Progenitor cell of endocrine pancreas (in vitro differentiated cells): ENCODE results near the gene ATRIP. TPM values are rescaled to one million over a fixed set of nuclear protein-coding genes. Genes with fewer than 3 reads are reported as not detected.

ENCODE experiments used
- DNase-seq: peaks from one replicate; pipeline ENCODE4 v3.0.0; 2021; ENCODE audit warnings: low spot score; ENCODE audit not compliant: unreplicated experiment
- H3K27ac Mint-ChIP-seq: 2 replicates; pipeline ENCODE4 v1.8.0; 2021; ENCODE audit warnings: mild to moderate bottlenecking, moderate library complexity, mixed read lengths
- H3K27me3 Mint-ChIP-seq: 2 replicates; pipeline ENCODE4 v1.8.0; 2021; ENCODE audit warnings: mixed read lengths
- H3K36me3 Mint-ChIP-seq: 2 replicates; pipeline ENCODE4 v1.8.0; 2022; ENCODE audit warnings: mixed read lengths; ENCODE audit not compliant: insufficient read depth
- H3K4me1 Mint-ChIP-seq: 2 replicates; pipeline ENCODE4 v1.8.0; 2021; ENCODE audit warnings: low read depth, mixed read lengths
- H3K4me3 Mint-ChIP-seq: 2 replicates; pipeline ENCODE4 v1.8.0; 2021; ENCODE audit warnings: low read depth, mild to moderate bottlenecking, moderate library complexity, mixed read lengths
- H3K9me3 Mint-ChIP-seq: 2 replicates; pipeline ENCODE4 v1.8.0; 2021; ENCODE audit warnings: low read depth, mixed read lengths
- CTCF ChIP-seq: fragments of 200-600 bp; sonication (generic); IDR thresholded peaks from one replicate; pipeline ENCODE4 v1.5.0; 2021; ENCODE audit warnings: antibody characterized with exemption, mild to moderate bottlenecking; ENCODE audit not compliant: unreplicated experiment
- total RNA-seq: library from RNA; stranded (reverse); gene quantifications from 2 replicates; pipeline ENCODE4 v1.2.1, GENCODE V29; 2021

The ATRIP gene
- total RNA-seq, 1 donor from 2014 or later, result 13.8 TPM

- Mint-ChIP-seq H3K27me3 (no peaks in the 10 kb centered on the region), H3K36me3 (no peaks in the 10 kb centered on the region), H3K4me3 (no peak overlapping the region), H3K9me3 (no peaks in the 10 kb centered on the region), H3K27ac (no peak overlapping the region), H3K4me1 (peaks cover 10% of the 10 kb centered on the region)
- no peak for TF ChIP-seq CTCF
- no peak for DNase-seq
Observed at GRCh38 chr3:48511551-48511950, 65.0 kb downstream of the ATRIP start.

GRCh38 chr3:48514431-48515227, 68.1 kb downstream of the ATRIP start:
- H3K4me3 Mint-ChIP-seq, result no peak overlapping the region

More at GRCh38 chr3:48514431-48515227, 68.1 kb downstream of the ATRIP start:
- H3K36me3 Mint-ChIP-seq, result peaks cover 1% of the 10 kb centered on the region
- no peak for TF ChIP-seq CTCF
- H3K4me1 Mint-ChIP-seq, result no peaks in the 10 kb centered on the region
- no peaks in the 10 kb centered on the region for H3K9me3 Mint-ChIP-seq
- H3K27me3 Mint-ChIP-seq, result no peaks in the 10 kb centered on the region
- DNase-seq, result no peak
- H3K27ac Mint-ChIP-seq, result no peak overlapping the region

Other genes starting within 250 kb of the ATRIP start
- not detected in 2 replicates for gene CAMP, start 223.2 kb upstream of the ATRIP start, total RNA-seq
- gene ZNF589, start 205.6 kb upstream of the ATRIP start, total RNA-seq, result 28.5 and 30.4 TPM in 2 replicates
- gene NME6, start 145.4 kb upstream of the ATRIP start, total RNA-seq, result 34.8 and 35.5 TPM in 2 replicates
- not detected in 2 replicates for gene SPINK8, start 113.1 kb upstream of the ATRIP start, total RNA-seq
- 0.20 and 0.38 TPM in 2 replicates for gene FBXW12, start 74.5 kb upstream of the ATRIP start, total RNA-seq
- 535 and 543 TPM in 2 replicates for gene PLXNB1, start 16.7 kb upstream of the ATRIP start, total RNA-seq
- 11.4 and 13.2 TPM in 2 replicates for gene CCDC51, start 6.6 kb upstream of the ATRIP start, total RNA-seq
- 236 and 253 TPM in 2 replicates for gene TMA7, start 6.5 kb upstream of the ATRIP start, total RNA-seq
- gene SHISA5, start 57.4 kb downstream of the ATRIP start, total RNA-seq, result 157 and 162 TPM in 2 replicates
- 39.7 and 45.0 TPM in 2 replicates for gene PFKFB4, start 110.1 kb downstream of the ATRIP start, total RNA-seq
- gene UCN2, start 117.0 kb downstream of the ATRIP start, total RNA-seq, result 1.2 and 1.4 TPM in 2 replicates
- gene COL7A1, start 148.6 kb downstream of the ATRIP start, total RNA-seq, result 31.5 and 38.4 TPM in 2 replicates
- 209 and 219 TPM in 2 replicates for gene UQCRC1, start 162.9 kb downstream of the ATRIP start, total RNA-seq
- gene TMEM89, start 175.0 kb downstream of the ATRIP start, total RNA-seq, result 0.49 TPM in 1 of 2 replicates, not detected in the other
- 31.0 and 35.9 TPM in 2 replicates for gene SLC26A6, start 188.7 kb downstream of the ATRIP start, total RNA-seq
- gene CELSR3, start 216.1 kb downstream of the ATRIP start, total RNA-seq, result 14.9 and 15.2 TPM in 2 replicates
- 29.8 and 32.0 TPM in 2 replicates for gene NCKIPSD, start 239.2 kb downstream of the ATRIP start, total RNA-seq